ENCODE data around the gene JUP. TPM values are rescaled to one million over a fixed set of nuclear protein-coding genes. Genes with fewer than 3 reads are reported as not detected.

JUP gene
- total and polyA plus RNA-seq, 7 donors, result 22.2 to 494 (median 40.3) TPM

DNA sequence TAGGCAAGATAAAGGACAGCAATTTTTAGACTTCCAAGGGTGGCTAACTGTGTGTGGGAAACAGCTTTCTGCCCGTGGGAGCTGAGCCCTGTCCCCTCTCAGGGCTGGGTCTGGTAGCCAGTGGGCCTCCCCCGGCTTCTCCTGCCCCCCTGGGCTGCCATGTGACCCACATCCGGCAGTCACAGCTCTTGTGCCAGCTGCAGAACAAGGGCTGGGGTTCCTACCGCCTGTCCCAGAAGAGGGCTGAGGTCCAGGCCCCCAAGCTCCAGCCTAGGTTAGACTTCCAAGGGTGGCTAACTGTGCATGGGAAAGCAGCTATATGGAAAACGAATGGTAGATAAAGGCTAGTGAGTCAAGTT lies 68.2 kb downstream of the JUP start:
- no peak for DNase-seq
- Histone ChIP-seq H3K4me1 (no peaks in the 10 kb centered on the region), H3K27me3 (no peaks in the 10 kb centered on the region), H3K4me3 (no peak overlapping the region), H3K36me3 (no peaks in the 10 kb centered on the region), H3K27ac (no peak overlapping the region), H3K9me3 (no peaks in the 10 kb centered on the region)
- intact Hi-C loops (cut with DNase I), result no loop called here
- 54 to 68% methylated on average over 5 of the region's 5 CpGs for WGBS, 2 donors
- TF ChIP-seq, protein P1, sequence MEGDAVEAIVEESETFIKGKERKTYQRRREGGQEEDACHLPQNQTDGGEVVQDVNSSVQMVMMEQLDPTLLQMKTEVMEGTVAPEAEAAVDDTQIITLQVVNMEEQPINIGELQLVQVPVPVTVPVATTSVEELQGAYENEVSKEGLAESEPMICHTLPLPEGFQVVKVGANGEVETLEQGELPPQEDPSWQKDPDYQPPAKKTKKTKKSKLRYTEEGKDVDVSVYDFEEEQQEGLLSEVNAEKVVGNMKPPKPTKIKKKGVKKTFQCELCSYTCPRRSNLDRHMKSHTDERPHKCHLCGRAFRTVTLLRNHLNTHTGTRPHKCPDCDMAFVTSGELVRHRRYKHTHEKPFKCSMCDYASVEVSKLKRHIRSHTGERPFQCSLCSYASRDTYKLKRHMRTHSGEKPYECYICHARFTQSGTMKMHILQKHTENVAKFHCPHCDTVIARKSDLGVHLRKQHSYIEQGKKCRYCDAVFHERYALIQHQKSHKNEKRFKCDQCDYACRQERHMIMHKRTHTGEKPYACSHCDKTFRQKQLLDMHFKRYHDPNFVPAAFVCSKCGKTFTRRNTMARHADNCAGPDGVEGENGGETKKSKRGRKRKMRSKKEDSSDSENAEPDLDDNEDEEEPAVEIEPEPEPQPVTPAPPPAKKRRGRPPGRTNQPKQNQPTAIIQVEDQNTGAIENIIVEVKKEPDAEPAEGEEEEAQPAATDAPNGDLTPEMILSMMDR (IDR thresholded peaks at IDR 0.05), result no peak
- no peak for TF ChIP-seq EP300 (IDR thresholded peaks at IDR 0.05)
- TF ChIP-seq POLR2AphosphoS5 (IDR thresholded peaks at IDR 0.05), result no peak
- TF ChIP-seq POLR2A (IDR thresholded peaks at IDR 0.05), result no peak

DNA sequence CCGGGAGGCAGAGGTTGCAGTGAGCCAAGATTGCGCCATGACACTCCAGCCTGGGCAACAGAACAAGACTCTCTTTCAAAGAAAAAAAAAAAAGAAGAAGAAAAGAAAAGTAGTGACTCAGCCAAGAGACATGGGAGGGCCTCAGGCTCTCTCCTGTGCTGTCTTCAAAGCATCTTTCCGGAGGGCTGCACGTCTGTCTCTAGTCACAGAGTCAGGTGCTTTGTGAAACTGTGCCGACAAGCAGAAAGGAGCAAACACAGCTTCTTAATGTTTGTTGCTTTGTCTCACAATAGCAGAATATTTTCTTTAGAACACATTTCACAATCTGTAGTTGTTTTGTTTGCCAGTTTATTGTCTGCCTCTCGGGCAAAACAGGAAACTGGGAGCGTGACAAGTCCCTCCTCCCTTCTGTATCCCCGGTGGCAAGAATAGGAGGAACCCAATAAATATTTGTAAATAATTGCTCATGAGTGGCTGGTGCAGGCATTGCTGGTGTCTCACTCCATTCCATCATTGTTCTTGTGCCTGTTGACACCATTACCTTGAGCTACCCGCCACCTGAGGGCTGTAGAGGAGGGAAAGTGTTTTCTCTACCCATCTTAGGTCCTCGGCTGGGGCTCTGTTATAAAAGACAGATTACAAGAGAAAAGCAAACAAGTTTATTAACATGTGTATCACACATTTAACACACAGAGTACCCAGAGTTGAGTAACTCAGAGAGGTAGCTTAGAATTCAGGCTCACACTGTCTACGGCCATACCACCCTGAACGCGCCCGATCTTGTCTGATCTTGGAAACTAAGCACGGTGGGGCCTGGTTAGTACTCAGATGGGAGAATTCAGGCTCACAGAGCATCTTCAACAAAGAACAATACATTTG lies 68.9 kb downstream of the JUP start:
- WGBS, 2 donors, result 45 to 60% methylated on average over 15 of the region's 15 CpGs
- no peaks in the 10 kb centered on the region for H3K9me3 ChIP-seq
- no peaks in the 10 kb centered on the region for H3K4me1 ChIP-seq
- DNase-seq, result no peak
- TF ChIP-seq EP300 (IDR thresholded peaks at IDR 0.05), result no peak
- TF ChIP-seq POLR2A (IDR thresholded peaks at IDR 0.05), result no peak
- TF ChIP-seq POLR2AphosphoS5 (IDR thresholded peaks at IDR 0.05), result no peak
- TF ChIP-seq, protein P1 (IDR thresholded peaks at IDR 0.05), result no peak
- no peaks in the 10 kb centered on the region for H3K36me3 ChIP-seq
- H3K27me3 ChIP-seq, result no peaks in the 10 kb centered on the region
- intact Hi-C loops (cut with DNase I), result no loop called here
- H3K27ac ChIP-seq, result no peak overlapping the region
- H3K4me3 ChIP-seq, result no peak overlapping the region

DNA sequence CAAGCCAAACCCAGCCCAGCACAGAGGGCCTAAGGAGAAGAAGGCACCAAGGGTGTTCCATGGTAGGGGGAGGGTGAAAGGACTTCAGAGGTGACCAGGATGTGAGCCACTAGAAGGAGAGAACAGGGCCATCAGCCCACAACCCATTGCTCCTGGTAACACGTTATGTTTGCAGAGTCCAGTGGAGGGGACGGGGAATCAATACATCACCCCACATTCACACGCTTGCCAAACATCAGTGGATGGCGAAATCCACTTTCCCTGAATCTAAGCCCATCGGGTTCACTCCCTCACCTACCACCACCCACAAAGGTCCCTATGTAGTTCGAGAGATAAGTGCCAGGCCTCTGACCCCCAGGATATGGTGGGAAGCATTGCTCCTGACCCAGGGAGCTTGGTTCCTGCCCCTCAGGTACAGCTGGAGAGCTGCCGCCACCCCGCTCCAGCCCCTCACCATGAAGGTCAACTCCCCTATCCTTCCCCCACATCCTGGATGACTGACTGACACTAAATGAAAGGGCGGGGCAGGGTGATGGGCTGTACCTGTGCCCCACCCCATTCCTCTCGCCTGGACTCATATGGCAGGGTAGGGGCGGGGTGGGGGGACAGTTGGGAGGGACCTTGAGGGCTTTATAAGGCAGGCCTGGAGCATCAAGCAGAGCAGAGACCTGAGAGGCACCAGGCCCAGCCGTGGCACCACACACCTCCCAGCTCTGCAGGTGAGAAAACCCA lies 74.7 kb downstream of the JUP start, which contains the start of gene GAST:
Gene GAST, plus strand, starts transcription at position 663 of the 732 bp plus-strand sequence. CDS start 3,106 bp downstream, outside the sequence.
- Histone ChIP-seq H3K27ac (no peak within 1 kb of the TSS), H3K9me3 (no peaks in the 10 kb centered on the region), H3K36me3 (no peaks in the 10 kb centered on the region), H3K4me1 (no peaks in the 10 kb centered on the region), H3K27me3 (peaks cover 0 to 7% (median 0%) of the 10 kb centered on the region in 3 donors), H3K4me3 (no peak within 1 kb of the TSS)
- WGBS, 2 donors, result 70 to 86% methylated on average over 12 of the region's 12 CpGs
- TF ChIP-seq, protein P1 (IDR thresholded peaks at IDR 0.05), result no peak
- TF ChIP-seq EP300 (IDR thresholded peaks at IDR 0.05) (no peak), POLR2A (IDR thresholded peaks at IDR 0.05) (no peak), POLR2AphosphoS5 (IDR thresholded peaks at IDR 0.05) (no peak)
- DNase-seq, result no peak
- intact Hi-C loops (cut with DNase I), result no loop called here

DNA sequence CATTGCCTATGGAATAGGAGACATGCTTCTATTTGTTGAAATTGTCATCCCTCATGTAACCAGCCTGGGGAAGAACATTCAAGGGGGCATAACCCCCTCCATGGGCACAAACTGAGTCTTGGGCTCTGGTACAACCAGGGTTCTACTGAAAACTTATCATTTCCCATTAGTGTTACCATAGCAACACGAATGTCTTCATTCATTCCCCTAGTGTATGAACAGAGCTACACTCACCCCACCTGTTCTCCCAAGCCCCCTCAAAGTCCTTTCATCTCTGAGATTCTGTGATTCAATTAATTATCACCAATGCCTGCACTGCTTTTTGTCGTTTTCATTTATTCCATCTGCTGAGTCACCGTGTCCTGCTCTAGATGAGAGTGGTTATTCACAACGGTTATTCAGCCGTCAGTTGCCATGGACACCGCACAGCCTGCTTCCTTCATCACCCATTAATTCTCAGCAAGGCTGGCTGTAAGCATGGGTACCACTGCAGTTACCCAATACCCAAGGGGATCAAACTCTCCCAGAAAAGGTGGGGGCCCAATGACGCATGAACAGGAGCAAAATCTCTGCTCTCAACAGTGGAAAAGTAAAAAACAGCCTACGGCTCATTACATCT lies 75.9 kb downstream of the JUP start:
- Histone ChIP-seq H3K36me3 (no peaks in the 10 kb centered on the region), H3K27ac (no peak overlapping the region), H3K27me3 (peaks cover 0 to 7% (median 0%) of the 10 kb centered on the region in 3 donors), H3K9me3 (no peaks in the 10 kb centered on the region), H3K4me1 (no peaks in the 10 kb centered on the region), H3K4me3 (no peak overlapping the region)
- TF ChIP-seq, protein P1 (IDR thresholded peaks at IDR 0.05), result no peak
- TF ChIP-seq POLR2A (IDR thresholded peaks at IDR 0.05) (no peak), EP300 (IDR thresholded peaks at IDR 0.05) (no peak), POLR2AphosphoS5 (IDR thresholded peaks at IDR 0.05) (no peak)
- WGBS, 2 donors, result 51 to 63% methylated on average over 8 of the region's 8 CpGs
- intact Hi-C loops (cut with DNase I), result no loop called here
- no peak for DNase-seq
